ENCODE data around the gene FARP2. TPM values are rescaled to one million over a fixed set of nuclear protein-coding genes. Genes with fewer than 3 reads are reported as not detected.
"Not testable (repeated sequence)": the region's sequence is repeated elsewhere in the genome, so short reads cannot be mapped to it uniquely, and the experiment has no call there.

FARP2 gene
- total RNA-seq, 1 donor from 2014 or later = 31.8 TPM

DNA sequence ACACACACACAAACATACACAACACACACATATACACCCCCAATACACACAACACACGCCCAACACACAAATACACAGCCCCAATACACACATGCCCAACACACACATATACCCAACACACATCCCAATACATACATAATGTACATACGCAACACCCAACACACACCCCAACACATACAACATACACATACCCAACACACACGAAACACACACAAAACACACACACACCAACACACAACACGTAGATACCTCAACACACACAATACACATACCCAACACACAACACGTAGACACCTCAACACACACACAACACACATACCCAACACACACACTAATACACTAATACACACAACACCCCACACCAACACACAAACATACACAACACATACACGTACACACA lies 161.2 kb downstream of the FARP2 start:
- TF ChIP-seq, protein P1, sequence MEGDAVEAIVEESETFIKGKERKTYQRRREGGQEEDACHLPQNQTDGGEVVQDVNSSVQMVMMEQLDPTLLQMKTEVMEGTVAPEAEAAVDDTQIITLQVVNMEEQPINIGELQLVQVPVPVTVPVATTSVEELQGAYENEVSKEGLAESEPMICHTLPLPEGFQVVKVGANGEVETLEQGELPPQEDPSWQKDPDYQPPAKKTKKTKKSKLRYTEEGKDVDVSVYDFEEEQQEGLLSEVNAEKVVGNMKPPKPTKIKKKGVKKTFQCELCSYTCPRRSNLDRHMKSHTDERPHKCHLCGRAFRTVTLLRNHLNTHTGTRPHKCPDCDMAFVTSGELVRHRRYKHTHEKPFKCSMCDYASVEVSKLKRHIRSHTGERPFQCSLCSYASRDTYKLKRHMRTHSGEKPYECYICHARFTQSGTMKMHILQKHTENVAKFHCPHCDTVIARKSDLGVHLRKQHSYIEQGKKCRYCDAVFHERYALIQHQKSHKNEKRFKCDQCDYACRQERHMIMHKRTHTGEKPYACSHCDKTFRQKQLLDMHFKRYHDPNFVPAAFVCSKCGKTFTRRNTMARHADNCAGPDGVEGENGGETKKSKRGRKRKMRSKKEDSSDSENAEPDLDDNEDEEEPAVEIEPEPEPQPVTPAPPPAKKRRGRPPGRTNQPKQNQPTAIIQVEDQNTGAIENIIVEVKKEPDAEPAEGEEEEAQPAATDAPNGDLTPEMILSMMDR (IDR thresholded peaks at IDR 0.05; ENCODE audit: insufficient read depth, low read length, poor library complexity, severe bottlenecking) = no peak
- Histone ChIP-seq H3K27me3 (ENCODE audit: control insufficient read depth, insufficient read depth, low read length) (no peaks in the 10 kb centered on the region), H3K4me3 (ENCODE audit: low read depth, low read length) (no peak overlapping the region), H3K36me3 (ENCODE audit: control insufficient read depth, insufficient read depth, low read length) (no peaks in the 10 kb centered on the region)
- DNase-seq (ENCODE audit: low read depth) = no peak

DNA sequence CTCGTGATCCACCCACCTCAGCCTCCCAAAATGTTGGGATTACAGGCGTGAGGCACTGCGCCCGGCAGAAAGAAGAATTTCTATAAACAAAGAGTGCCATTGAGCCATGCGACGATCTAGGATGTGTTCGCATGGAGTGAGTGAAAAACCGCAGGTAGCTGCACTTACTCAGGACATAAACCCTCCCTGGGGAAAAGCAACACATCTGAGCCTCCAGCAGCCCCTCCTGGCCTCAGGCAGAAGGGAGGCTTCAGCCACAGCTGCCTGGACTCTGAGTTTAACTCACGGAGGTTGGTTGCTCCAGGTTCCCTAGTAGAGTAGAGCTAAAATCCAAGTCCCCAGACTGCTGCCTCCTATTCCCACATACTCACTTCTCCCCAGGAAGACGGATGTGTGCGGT lies 163.6 kb downstream of the FARP2 start:
- no peak for DNase-seq (ENCODE audit: low read depth)
- Histone ChIP-seq H3K4me3 (ENCODE audit: low read depth, low read length) (no peak overlapping the region), H3K36me3 (ENCODE audit: control insufficient read depth, insufficient read depth, low read length) (no peaks in the 10 kb centered on the region), H3K27me3 (ENCODE audit: control insufficient read depth, insufficient read depth, low read length) (no peaks in the 10 kb centered on the region)
- TF ChIP-seq, protein P1 (IDR thresholded peaks at IDR 0.05; ENCODE audit: insufficient read depth, low read length, poor library complexity, severe bottlenecking) = no peak

- no peak for DNase-seq (ENCODE audit: low read depth)
- no peak overlapping the region for H3K4me3 ChIP-seq (ENCODE audit: low read depth, low read length)
- TF ChIP-seq, protein P1 (IDR thresholded peaks at IDR 0.05; ENCODE audit: insufficient read depth, low read length, poor library complexity, severe bottlenecking) = no peak
- H3K36me3 ChIP-seq (ENCODE audit: control insufficient read depth, insufficient read depth, low read length) = no peaks in the 10 kb centered on the region
- H3K27me3 ChIP-seq (ENCODE audit: control insufficient read depth, insufficient read depth, low read length) = no peaks in the 10 kb centered on the region
These were observed 166.4 kb downstream of the FARP2 start for GRCh38 chr2:241522477-241522876.

DNA sequence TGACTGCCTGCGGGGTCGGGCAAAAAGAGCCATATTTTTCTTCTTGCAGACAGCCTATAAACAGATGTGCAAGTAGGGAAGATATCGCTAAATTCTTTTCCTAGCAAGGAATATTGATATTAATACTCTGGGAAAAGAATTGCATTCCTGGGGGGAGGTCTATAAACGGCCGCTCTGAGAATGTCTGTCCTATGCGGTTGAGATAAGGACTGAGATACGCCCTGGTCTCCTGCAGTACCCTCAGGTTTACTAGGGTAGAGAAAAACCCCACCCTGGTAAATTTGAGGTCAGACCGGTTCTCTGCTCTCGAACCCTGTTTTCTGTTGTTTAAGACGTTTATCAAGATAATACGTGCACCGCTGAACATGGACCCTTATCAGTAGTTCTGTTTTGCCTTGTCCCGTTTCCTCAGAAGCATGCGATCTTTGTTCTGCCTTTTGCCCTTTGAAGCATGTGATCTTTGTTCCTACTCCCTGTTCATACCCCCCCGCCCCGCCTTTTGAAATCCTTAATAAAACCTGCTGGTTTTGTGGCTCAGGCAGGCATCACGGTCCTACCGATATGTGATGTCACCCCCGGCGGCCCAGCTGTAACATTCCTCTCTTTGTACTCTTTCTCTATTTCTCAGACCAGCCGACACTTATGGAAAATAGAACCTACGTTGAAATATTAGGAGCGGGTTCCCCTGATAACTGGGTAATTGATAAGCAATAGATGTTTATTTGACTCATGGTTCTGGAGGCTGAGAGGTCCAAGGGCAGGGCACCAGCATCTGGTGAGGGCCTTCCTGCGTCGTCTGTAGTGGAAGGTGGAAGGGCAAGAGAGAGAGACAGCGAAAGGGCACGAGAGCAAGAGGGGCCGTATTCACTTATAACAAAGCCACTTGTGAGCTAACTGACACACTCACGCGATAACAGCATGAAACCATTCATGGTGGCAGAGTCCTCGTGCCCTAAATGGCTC lies 170.0 kb downstream of the FARP2 start:
- H3K4me3 ChIP-seq (ENCODE audit: low read depth, low read length); DNase-seq (ENCODE audit: low read depth); H3K27me3 ChIP-seq (ENCODE audit: control insufficient read depth, insufficient read depth, low read length); H3K36me3 ChIP-seq (ENCODE audit: control insufficient read depth, insufficient read depth, low read length): not testable (repeated sequence)

- H3K4me3 ChIP-seq (ENCODE audit: low read depth, low read length) = no peak overlapping the region
These were observed 174.5 kb downstream of the FARP2 start for GRCh38 chr2:241530571-241530970.

GRCh38 chr2:241531161-241531722 lies 175.2 kb downstream of the FARP2 start:
- DNase-seq (ENCODE audit: low read depth) = no peak
- peaks cover 4% of the 10 kb centered on the region for H3K27me3 ChIP-seq (ENCODE audit: control insufficient read depth, insufficient read depth, low read length)
- H3K4me3 ChIP-seq (ENCODE audit: low read depth, low read length) = no peak overlapping the region
- H3K36me3 ChIP-seq (ENCODE audit: control insufficient read depth, insufficient read depth, low read length) = no peaks in the 10 kb centered on the region
- TF ChIP-seq, protein P1 (IDR thresholded peaks at IDR 0.05; ENCODE audit: insufficient read depth, low read length, poor library complexity, severe bottlenecking) = no peak

More at GRCh38 chr2:241530571-241530970, 174.5 kb downstream of the FARP2 start:
- H3K36me3 ChIP-seq (ENCODE audit: control insufficient read depth, insufficient read depth, low read length) = no peaks in the 10 kb centered on the region
- DNase-seq (ENCODE audit: low read depth) = no peak
- TF ChIP-seq, protein P1 (IDR thresholded peaks at IDR 0.05; ENCODE audit: insufficient read depth, low read length, poor library complexity, severe bottlenecking) = no peak
- H3K27me3 ChIP-seq (ENCODE audit: control insufficient read depth, insufficient read depth, low read length) = peaks cover 4% of the 10 kb centered on the region

Measured in kidney epithelial cell (primary cell).